DND-41 (cell line): ENCODE data around the gene TMEM263.

Experiments
- EZH2 ChIP-seq: IDR thresholded peaks from 3 replicates; pipeline ENCODE4 v1.6.1; 2012; ENCODE audit warnings: borderline replicate concordance, low read depth, mild to moderate bottlenecking, moderate library complexity, low read length, inconsistent platforms; ENCODE audit not compliant: severe bottlenecking
- TF ChIP-seq, protein P1 (sequence below): IDR thresholded peaks from 2 replicates; pipeline ENCODE4 v1.5.1; 2012; ENCODE audit warnings: borderline replicate concordance, low read length, moderate library complexity, mild to moderate bottlenecking; ENCODE audit not compliant: poor library complexity, severe bottlenecking; ENCODE audit errors: extremely low read depth

DNA sequence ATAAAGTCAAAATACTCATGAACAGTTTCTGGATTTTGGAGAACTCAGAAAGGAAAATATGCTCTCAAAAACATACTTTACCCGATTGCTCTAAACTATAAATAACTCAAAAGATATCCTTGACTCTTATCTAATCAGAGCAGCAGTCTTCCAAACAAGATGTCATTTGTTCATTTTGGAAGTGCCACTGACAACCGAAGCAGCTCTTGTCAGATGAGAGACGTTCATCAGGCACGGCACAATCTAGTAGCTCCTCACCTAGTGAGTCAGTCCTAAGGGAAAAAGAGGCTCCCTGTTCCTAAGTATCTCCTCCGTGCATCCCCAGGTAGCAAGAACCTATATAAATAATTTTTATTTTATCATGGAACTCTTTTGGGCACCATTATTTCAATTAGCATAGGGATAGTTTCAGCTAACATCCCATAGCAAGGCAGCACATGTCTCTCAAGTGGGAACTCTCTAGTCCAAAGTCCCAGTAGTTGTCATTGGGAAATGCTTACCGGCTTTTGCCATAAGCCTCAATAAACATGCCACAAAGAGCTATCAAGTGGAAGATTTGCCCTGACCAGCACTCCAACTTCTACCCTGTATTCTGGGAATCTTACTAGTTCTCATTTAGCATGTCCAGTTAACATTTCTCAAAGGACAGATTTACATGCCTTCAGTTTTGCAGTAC lies 14.1 kb upstream of the TMEM263 start:
- TF ChIP-seq, protein P1, sequence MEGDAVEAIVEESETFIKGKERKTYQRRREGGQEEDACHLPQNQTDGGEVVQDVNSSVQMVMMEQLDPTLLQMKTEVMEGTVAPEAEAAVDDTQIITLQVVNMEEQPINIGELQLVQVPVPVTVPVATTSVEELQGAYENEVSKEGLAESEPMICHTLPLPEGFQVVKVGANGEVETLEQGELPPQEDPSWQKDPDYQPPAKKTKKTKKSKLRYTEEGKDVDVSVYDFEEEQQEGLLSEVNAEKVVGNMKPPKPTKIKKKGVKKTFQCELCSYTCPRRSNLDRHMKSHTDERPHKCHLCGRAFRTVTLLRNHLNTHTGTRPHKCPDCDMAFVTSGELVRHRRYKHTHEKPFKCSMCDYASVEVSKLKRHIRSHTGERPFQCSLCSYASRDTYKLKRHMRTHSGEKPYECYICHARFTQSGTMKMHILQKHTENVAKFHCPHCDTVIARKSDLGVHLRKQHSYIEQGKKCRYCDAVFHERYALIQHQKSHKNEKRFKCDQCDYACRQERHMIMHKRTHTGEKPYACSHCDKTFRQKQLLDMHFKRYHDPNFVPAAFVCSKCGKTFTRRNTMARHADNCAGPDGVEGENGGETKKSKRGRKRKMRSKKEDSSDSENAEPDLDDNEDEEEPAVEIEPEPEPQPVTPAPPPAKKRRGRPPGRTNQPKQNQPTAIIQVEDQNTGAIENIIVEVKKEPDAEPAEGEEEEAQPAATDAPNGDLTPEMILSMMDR: no peak
- TF ChIP-seq EZH2: no peak
